K562 (cell line): ENCODE results near the gene CDAN1. TPM values are rescaled to one million over a fixed set of nuclear protein-coding genes. Genes with fewer than 3 reads are reported as not detected.

ENCODE experiments used
- CC2D1A ChIP-seq: fragments of 450-650 bp; IDR thresholded peaks from 2 replicates; pipeline ENCODE4 v1.6.1; 2017; ENCODE audit warnings: mild to moderate bottlenecking
- FOXM1 ChIP-seq, 2 experiments: fragments of 450-650 bp in 1 of 2; sonication (generic) in 1 of 2; formaldehyde crosslinking in 1 of 2; IDR thresholded peaks; 2 replicates each; pipeline versions ENCODE4 v1.6.1 to v1.9.0; 2017 to 2022; ENCODE audit warnings: low read depth in 2 of 2, mild to moderate bottlenecking in 2 of 2, missing genetic modification reagents in 1 of 2, moderate library complexity in 1 of 2
- KAT2B ChIP-seq: IDR thresholded peaks from one replicate; pipeline ENCODE4 v1.6.1; 2012; ENCODE audit warnings: low read depth, mild to moderate bottlenecking, control low read depth, inconsistent platforms, low read length, moderate library complexity
- SMARCA5 ChIP-seq: fragments of 450-650 bp; IDR thresholded peaks from 2 replicates; pipeline ENCODE4 v1.6.1; 2016
- ZNF121 ChIP-seq: sonication (generic); formaldehyde crosslinking; conservative IDR thresholded peaks from 2 replicates; pipeline ENCODE4 v1.8.0; 2022; ENCODE audit warnings: missing genetic modification reagents
- ZNF316 ChIP-seq: fragments of 450-650 bp; IDR thresholded peaks from 2 replicates; pipeline ENCODE4 v1.6.1; 2016
- ZNF41 ChIP-seq: fragments of 250-450 bp; sonication (Bioruptor Pico); conservative IDR thresholded peaks from 2 replicates; pipeline ENCODE4 v1.4.0; 2020; ENCODE audit warnings: mild to moderate bottlenecking
- polyA plus RNA-seq, 8 experiments: library from polyadenylated mRNA; depleted of rRNA in 4 of 8; stranded (reverse) in 5 of 8; unstranded in 3 of 8; fragments of >200 nt; fragmentation: Nextera tagmentation in 2 of 8; fragmentation: Illumina TruSeq in 1 of 8; extraction: Ambion mirVana in 2 of 8; extraction: Trizol in 1 of 8; gene quantifications; 2 replicates each; pipeline versions ENCODE4 v1.2.1 to v1.2.3, GENCODE V29; 2011 to 2014; ENCODE audit warnings: inconsistent platforms in 1 of 8, missing spikeins in 1 of 8
- total RNA-seq, 7 experiments: library from RNA; depleted of rRNA in 6 of 7; stranded (reverse); fragments of >200 nt in 6 of 7; fragmentation: Illumina TruSeq in 2 of 7; extraction: Trizol in 2 of 7; gene quantifications; 2 replicates each; pipeline versions ENCODE4 v1.2.1 to v1.2.3, GENCODE V29; 2011 to 2021; ENCODE audit warnings: low replicate concordance in 1 of 7
- TF ChIP-seq, protein P1 (sequence below), 2 experiments: fragments of 450-650 bp; IDR thresholded peaks; 2 replicates each; pipeline ENCODE4 v1.6.1; 2016; ENCODE audit warnings: mild to moderate bottlenecking in 2 of 2, borderline replicate concordance in 1 of 2, low read depth in 1 of 2, moderate library complexity in 1 of 2
- TF ChIP-seq, protein P2 (sequence below), 2 experiments: fragments of 450-650 bp; formaldehyde crosslinking in 1 of 2; IDR thresholded peaks; 2 replicates each; pipeline versions ENCODE4 v1.4.0 to v1.6.1; 2014 to 2020; ENCODE audit warnings: mild to moderate bottlenecking in 2 of 2, borderline replicate concordance in 1 of 2, low read depth in 1 of 2

The CDAN1 gene
- total and polyA plus RNA-seq, 9 of the 15 experiments (the other 6 are each of a cell fraction or from before 2014, with no cell fraction given), result 1.6 to 34.4 (median 13.8) TPM

DNA sequence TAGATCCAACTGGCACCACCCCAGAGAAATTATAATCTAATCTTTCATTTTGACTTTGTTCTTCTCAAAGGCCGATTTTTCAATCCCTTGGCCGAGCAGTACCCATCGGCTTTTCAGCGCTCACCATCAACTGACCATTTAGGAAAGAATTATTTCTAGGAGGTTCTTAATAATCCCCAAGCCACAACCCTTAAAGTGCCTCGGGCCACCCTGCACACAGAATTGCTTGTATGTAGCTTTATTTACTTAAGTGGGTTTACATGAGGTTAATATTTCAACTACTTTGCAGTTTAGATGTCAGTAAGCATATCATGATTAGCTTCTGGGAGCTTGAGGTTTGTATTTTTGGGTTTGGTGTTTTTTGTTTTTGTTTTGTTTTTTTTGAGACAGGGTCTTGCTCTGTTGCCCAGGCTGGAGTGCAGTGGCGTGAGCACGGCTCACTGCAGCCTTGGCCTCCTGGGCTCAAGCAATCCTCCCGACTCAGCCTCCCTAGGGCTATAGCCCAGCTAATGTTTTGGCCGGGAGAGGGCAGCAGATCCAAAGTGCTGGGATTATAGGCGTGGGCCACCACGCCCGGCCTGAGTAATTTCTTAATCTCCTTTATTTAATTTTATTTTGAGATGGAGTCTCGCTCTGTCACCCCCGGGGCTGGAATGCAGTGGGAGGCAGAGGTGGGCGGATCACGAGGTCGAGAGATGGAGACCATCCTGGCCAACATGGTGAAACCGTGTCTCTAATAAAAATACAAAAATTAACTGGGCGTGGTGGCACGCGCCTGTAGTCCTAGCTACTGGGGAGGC, 801 bp upstream of the CDAN1 start (continued):
- TF ChIP-seq, protein P1, sequence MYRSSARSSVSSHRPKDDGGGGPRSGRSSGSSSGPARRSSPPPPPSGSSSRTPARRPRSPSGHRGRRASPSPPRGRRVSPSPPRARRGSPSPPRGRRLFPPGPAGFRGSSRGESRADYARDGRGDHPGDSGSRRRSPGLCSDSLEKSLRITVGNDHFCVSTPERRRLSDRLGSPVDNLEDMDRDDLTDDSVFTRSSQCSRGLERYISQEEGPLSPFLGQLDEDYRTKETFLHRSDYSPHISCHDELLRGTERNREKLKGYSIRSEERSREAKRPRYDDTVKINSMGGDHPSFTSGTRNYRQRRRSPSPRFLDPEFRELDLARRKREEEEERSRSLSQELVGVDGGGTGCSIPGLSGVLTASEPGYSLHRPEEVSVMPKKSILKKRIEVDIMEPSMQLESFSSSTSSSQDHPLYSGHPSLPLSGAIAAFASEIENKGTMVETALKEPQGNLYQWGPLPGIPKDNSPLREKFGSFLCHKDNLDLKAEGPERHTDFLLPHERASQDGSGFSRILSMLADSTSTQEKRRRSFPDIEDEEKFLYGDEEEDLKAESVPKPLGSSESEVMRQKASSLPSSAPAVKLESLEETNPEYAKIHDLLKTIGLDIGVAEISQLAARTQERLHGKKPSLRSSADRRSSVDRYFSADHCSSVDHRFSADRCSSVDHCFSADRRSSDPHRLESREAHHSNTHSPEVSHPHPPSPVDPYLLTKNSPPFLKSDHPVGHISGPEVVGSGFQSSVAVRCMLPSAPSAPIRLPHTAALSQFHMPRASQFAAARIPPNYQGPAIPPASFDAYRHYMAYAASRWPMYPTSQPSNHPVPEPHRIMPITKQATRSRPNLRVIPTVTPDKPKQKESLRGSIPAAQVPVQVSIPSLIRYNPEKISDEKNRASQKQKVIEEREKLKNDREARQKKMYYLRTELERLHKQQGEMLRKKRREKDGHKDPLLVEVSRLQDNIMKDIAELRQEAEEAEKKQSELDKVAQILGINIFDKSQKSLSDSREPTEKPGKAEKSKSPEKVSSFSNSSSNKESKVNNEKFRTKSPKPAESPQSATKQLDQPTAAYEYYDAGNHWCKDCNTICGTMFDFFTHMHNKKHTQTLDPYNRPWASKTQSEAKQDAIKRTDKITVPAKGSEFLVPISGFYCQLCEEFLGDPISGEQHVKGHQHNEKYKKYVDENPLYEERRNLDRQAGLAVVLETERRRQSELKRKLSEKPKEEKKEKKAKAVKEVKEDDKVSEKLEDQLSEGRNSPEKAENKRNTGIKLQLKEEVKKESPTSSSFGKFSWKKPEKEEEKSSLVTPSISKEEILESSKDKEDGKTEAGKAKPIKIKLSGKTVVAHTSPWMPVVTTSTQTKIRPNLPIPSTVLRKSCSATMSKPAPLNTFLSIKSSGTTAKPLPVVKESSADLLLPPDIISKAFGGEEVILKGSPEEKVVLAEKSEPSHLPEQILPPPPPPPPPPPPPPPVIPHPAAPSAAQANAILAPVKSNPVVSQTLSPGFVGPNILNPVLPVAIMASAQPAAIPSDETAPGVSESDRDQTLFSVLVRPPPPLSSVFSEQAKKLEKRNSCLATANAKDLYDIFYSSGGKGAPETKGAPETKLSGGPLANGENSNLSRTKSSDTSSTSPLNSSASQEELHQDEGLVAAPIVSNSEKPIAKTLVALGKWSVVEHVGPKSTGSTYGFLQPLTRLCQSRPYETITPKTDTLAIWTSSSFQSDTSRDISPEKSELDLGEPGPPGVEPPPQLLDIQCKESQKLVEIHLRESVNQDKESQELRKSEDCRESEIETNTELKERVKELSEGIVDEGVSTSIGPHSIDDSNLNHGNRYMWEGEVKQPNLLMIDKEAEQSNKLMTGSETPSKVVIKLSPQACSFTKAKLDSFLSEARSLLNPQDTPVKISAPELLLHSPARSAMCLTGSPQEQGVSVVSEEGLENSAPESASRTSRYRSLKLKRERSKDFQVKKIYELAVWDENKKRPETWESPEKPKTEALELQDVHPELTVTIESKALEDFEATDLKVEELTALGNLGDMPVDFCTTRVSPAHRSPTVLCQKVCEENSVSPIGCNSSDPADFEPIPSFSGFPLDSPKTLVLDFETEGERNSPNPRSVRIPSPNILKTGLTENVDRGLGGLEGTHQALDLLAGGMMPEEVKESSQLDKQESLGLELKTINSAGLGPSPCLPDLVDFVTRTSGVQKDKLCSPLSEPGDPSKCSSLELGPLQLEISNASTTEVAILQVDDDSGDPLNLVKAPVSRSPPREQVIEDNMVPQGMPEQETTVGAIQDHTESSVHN (IDR thresholded peaks at IDR 0.05; ENCODE audit: borderline replicate concordance in 1 of 2, low read depth in 1 of 2), result no peak
- TF ChIP-seq CC2D1A (peak; percentile 89), FOXM1 (IDR thresholded peaks at IDR 0.05; ENCODE audit: low read depth) (peak; percentile 36; the same call in 1 of the 2 replicates), FOXM1 (CRISPR knock-in tag; IDR thresholded peaks at IDR 0.05; ENCODE audit: low read depth) (no peak), ZNF316 (peak; percentile 27; the same call in 1 of the 2 replicates), SMARCA5 (peak; percentile 95), KAT2B (no peak), ZNF41 (CRISPR knock-in tag) (no peak), ZNF121 (peak; percentile 99)
- TF ChIP-seq, protein P2, sequence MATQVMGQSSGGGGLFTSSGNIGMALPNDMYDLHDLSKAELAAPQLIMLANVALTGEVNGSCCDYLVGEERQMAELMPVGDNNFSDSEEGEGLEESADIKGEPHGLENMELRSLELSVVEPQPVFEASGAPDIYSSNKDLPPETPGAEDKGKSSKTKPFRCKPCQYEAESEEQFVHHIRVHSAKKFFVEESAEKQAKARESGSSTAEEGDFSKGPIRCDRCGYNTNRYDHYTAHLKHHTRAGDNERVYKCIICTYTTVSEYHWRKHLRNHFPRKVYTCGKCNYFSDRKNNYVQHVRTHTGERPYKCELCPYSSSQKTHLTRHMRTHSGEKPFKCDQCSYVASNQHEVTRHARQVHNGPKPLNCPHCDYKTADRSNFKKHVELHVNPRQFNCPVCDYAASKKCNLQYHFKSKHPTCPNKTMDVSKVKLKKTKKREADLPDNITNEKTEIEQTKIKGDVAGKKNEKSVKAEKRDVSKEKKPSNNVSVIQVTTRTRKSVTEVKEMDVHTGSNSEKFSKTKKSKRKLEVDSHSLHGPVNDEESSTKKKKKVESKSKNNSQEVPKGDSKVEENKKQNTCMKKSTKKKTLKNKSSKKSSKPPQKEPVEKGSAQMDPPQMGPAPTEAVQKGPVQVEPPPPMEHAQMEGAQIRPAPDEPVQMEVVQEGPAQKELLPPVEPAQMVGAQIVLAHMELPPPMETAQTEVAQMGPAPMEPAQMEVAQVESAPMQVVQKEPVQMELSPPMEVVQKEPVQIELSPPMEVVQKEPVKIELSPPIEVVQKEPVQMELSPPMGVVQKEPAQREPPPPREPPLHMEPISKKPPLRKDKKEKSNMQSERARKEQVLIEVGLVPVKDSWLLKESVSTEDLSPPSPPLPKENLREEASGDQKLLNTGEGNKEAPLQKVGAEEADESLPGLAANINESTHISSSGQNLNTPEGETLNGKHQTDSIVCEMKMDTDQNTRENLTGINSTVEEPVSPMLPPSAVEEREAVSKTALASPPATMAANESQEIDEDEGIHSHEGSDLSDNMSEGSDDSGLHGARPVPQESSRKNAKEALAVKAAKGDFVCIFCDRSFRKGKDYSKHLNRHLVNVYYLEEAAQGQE (IDR thresholded peaks at IDR 0.05; ENCODE audit: borderline replicate concordance), result peak; percentile 43; the same call in 1 of the 2 replicates
- TF ChIP-seq, protein P2 (CRISPR knock-in tag; IDR thresholded peaks at IDR 0.05; ENCODE audit: low read depth), result no peak
